ENCODE data around the gene TCEANC2. TPM values are rescaled to one million over a fixed set of nuclear protein-coding genes. Genes with fewer than 3 reads are reported as not detected.
"Not testable (repeated sequence)": the region's sequence is repeated elsewhere in the genome, so short reads cannot be mapped to it uniquely, and the experiment has no call there.

Gene TCEANC2
- polyA plus RNA-seq (ENCODE audit: insufficient read length) = 6.3 TPM

DNA sequence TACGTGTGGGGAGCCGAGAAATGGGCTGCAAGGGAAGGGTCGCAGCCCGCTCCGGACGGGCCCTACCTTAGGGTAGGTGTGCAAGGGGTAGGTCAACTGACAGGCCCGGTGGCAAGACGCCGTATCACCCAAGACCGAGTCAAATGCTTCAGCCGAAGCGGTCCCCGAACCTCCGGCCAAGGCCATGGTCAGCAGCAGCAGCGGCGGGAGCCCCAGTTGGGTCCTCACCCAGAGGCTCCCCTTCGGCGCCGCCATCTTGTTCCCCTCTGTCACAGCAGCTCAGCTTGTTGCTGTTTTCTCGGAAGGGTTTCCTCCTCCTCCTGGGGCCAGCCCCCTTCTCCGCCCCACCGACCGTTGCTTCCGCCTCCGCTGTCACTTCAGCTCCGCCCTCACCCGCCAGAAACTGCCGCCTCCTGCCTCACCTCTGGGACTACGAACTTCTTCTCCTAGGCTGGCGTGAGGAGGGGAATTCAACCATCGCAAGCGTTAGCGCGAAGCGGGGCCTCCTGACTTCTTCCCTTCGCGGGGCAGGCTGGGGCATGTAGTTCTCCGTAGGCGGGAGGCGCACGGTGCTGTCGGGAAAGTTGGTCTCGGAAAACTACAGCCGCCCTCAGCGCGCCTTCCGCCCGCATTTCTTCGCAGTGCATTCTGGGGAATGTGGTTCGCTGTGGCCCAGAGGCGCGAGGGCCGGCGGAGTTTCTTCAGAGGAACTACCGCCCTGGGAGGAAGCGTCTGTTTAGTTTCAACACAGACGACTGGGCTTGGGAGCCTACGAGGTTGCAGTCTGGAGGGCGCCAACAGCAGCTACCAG is at the start of gene TCEANC2, which contains the start of gene TMEM59:
TSS of gene TCEANC2 (plus strand) at position 675 of the 811 bp plus-strand sequence. CDS start 815 bp downstream, outside the sequence.
TSS of gene TMEM59 (minus strand) at position 271 of the 811 bp plus-strand sequence. CDS start at position 255, 16 bp downstream.
- peak; percentile 98 for DNase-seq

GRCh38 chr1:54003750-54004480 is 49.5 kb upstream of the TCEANC2 start:
- DNase-seq = not testable (repeated sequence)

DNA sequence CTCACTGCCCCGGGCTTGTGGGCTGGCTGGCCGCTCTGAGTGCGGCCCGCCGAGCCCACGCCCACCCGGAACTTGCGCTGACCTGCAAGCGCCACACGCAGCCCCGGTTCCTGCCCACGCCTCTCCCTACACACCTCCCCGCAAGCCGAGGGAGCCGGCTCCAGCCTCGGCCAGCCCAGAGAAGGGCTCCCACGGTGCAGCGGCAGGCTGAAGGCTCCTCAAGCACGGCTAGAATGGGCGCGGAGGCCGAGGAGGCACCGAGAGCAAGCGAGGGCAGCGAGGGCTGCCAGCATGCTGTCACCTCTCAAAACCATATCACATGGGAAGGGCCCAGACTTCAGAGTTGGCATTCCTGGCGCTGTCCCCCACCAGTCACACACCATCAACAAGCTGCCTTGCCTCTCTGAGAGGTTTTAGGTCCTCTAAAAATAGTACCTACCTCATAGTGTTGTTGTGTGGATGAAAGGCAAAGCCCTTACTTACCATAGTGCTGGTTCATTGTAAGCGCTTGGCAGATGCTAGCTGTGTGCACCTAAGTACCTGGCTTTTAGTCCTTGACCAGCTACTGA is 48.8 kb upstream of the TCEANC2 start:
- DNase-seq = no peak

- DNase-seq = no peak
Observed at GRCh38 chr1:54006508-54006907, 46.9 kb upstream of the TCEANC2 start.

DNA sequence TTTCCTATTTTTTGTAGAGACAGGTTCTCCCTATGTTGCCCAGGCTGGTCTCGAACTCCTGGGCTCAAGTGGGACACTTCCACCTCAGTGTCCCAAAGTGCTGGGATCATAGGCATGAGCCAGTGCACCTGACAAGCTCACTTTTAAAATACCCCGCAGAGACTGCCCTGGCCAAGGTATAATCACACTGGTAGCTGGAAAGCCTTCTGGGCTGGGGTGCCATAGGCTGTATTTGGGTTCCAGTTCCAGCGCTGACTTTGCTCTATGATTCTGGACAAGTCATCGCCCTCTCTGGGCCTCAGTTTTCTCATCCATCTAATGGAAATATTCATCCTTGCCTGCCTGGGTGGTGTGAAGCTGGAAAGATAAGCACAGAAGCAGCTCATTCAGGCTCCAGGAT is 45.8 kb upstream of the TCEANC2 start:
- no peak for DNase-seq

GRCh38 chr1:54008876-54009275 is 44.5 kb upstream of the TCEANC2 start:
- DNase-seq = no peak

GRCh38 chr1:54009406-54009805 is 44.0 kb upstream of the TCEANC2 start:
- no peak for DNase-seq

GRCh38 chr1:54010415-54011117 is 42.8 kb upstream of the TCEANC2 start:
- no peak for DNase-seq

DNA sequence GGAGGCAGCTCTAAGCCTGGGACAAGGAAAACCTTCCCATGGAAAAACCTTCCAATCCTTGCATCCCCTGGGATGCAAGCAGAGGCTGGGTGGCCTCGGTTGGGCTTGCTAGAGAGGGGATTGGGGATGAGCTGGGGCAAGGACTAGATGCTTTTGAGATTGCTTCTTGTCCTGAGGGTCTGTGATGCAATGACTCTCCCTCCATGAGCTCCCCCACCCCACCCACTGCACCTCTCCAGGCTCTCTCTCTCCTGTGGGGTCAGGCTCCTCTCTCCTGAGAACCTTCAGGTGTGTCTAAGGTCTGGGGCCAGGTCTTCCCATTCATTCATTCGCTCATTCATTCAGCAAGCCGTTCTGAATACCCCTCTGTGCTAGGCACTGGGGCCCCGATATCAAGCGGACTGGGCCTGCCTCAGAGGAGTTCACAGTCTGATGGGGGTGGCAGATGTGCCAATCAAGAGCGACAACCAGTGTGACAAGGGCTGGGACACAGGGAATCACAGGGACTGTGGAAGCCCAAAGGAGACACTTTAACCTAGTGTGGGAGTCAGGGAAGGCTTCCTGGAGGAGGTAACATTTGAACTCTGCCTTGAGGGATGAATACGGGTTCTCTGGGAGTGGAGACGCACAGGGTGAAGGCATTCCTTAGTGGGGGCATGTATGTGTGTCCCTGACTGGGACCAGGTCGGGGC is 41.9 kb upstream of the TCEANC2 start:
- no peak for DNase-seq

- DNase-seq = no peak
Observed at GRCh38 chr1:54012008-54012325, 41.4 kb upstream of the TCEANC2 start.

DNA sequence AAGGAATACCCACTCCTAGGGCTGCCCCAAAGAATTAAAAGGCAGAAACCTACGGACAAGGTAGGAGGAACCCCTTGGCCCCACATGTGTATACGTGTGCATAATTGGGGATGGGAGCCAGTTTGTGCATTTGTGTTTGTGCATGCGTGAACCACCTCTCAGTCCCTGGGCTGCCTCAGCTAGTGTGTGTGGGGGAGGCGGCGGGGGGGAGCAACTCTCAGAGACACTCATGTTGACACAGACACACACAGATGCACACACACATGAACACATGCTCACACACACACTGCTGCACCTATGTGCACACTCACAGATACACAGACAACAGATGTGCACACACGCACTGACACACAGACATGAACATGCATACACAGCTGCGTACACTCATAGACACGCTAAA is 40.5 kb upstream of the TCEANC2 start:
- DNase-seq = no peak

DNA sequence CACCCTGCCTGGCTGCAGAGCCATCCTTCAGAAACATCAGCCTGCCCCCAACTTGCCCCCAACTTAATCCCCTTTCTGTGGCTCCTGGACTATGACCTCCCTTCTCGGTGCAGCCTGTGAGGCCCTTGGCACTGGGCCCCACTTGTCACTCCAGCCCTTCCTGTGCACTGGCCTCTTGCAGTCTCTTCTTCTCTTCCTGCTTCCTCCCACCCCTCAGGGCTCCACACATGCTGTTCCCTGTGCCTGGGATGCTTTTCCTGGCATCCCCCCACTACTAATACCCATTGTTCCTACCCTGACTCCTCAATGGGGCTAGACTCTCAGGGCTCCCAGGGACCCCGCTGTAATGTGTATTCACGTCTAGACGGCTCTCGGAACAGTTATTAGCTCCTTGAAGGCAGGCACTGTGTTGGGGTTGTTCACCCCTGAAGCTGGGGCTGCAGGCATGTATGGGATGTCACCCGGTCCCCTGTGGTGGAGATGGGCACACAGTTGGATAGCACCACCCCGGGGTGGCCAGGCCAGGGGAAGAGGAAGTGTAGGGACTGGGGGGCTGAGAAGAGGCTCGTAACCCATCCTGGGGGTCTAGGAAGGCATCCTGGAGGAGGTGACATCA is 39.9 kb upstream of the TCEANC2 start:
- DNase-seq = no peak

GRCh38 chr1:54014009-54014629 is 39.3 kb upstream of the TCEANC2 start:
- DNase-seq = no peak

GRCh38 chr1:54016343-54017282 is 36.8 kb upstream of the TCEANC2 start:
- no peak for DNase-seq

DNA sequence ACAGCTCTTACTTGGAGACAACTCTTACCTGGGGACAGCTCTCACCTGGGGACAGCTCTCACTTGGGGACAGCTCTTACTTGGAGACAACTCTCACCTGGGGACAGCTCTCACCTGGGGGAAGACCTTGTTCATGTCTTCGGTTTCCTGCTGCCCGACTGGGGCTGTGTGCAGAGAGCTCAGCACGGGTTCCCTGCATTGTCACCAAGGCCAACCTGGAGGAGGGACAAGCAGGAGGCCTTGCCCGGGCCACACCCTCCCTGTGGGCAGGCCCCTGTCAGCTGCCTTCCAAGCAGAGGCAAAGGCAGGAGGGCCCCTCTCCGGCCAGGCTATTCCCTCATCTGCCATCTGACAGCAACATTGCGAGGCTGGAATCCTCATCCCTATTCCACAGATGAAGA is 35.4 kb upstream of the TCEANC2 start, which contains the start of gene LDLRAD1:
TSS of gene LDLRAD1 (minus strand) at position 208 of the 400 bp plus-strand sequence. CDS start at position 134, 74 bp downstream.
- no peak for DNase-seq

- DNase-seq = no peak
Observed at GRCh38 chr1:54018635-54019034, 34.8 kb upstream of the TCEANC2 start.

- not testable (repeated sequence) for DNase-seq
Observed at GRCh38 chr1:54019562-54020176, 33.7 kb upstream of the TCEANC2 start.

- DNase-seq = no peak
Observed at GRCh38 chr1:54024358-54024757, 29.1 kb upstream of the TCEANC2 start.

- DNase-seq = not testable (repeated sequence)
Observed at GRCh38 chr1:54024811-54025210, 28.6 kb upstream of the TCEANC2 start.
